GM19324 (cell line): ENCODE measurements around the gene CSH2.
"Not testable (repeated sequence)": the region's sequence is repeated elsewhere in the genome, so short reads cannot be mapped to it uniquely, and the experiment has no call there.

Source experiments
- ATAC-seq: cut with Tn5 transposase; IDR thresholded peaks from one replicate; pipeline ENCODE4 v1.9.1; 2021; ENCODE audit warnings: mild to moderate bottlenecking, moderate library complexity; ENCODE audit not compliant: unreplicated experiment, low FRiP score

CSH2 gene

DNA sequence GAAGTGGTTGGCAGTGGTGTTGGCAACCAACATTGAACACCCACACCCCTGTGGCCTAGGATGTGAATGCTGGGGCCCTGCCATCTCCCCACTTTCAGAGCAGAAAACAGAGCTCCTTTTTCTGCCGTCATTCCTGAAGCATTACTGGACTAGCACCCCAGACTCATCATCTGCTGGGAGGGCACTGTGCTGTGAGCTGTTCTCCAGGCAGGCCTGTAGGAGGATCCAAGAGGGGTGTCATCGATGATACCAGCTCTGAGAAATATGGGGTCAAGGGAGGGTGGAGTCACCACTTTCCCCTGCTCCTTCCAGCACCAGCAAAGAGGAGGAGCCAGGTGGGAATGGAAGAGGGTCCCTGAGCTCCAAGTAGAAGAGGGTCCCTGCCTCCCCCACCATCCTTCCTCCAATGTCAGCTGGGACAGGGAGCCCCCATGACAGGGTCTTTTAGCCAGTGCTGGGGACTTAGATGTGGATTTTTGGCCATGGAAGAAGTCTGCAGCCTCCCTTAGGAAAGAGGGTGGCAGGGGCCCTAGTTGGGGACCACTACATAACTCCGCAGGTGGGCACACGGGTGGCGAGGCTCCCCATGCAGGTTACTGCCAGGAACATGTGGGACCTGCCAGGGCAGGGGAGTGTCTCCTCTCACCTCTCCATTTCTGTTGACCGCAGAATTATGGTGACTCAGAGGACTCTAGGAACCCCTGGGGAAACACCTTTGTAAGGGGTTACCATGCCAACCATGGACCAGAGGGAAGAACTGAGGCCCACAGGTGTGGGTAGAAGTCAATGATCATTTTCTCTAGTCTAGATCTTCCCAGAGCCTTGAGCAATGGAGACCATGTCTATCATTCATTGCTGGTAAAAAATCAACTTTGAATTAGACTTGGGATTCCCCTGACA lies 25.7 kb upstream of the CSH2 start:
- not testable (repeated sequence) for ATAC-seq

GRCh38 chr17:63896524-63897354 lies 23.3 kb upstream of the CSH2 start, which contains the start of gene CSH1:
Gene CSH1, minus strand, starts transcription at chr17:63896574. Its CDS starts 63 bp downstream, at chr17:63896511.
- not testable (repeated sequence) for ATAC-seq

GRCh38 chr17:63894821-63895220 lies 21.3 kb upstream of the CSH2 start:
- not testable (repeated sequence) for ATAC-seq

DNA sequence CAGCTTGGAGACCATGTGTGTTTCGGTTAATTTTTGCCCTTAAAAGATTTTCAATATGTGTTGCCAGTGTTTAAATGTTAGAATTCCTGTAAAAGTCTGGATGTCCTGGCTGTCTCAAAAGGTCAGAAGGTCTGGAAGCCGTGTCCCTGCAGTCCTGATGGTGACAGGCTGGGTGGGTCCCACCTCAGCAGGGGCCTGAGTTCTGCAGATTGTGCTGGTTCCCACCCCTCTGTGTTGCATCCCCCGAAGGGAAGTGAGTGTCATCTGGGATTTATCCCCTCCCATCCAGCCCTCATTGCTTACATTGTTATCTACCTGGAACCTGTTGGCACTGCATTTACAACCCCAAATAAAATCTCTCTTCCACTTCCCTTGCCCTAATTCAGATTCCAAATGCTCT lies 20.5 kb upstream of the CSH2 start:
- not testable (repeated sequence) for ATAC-seq

DNA sequence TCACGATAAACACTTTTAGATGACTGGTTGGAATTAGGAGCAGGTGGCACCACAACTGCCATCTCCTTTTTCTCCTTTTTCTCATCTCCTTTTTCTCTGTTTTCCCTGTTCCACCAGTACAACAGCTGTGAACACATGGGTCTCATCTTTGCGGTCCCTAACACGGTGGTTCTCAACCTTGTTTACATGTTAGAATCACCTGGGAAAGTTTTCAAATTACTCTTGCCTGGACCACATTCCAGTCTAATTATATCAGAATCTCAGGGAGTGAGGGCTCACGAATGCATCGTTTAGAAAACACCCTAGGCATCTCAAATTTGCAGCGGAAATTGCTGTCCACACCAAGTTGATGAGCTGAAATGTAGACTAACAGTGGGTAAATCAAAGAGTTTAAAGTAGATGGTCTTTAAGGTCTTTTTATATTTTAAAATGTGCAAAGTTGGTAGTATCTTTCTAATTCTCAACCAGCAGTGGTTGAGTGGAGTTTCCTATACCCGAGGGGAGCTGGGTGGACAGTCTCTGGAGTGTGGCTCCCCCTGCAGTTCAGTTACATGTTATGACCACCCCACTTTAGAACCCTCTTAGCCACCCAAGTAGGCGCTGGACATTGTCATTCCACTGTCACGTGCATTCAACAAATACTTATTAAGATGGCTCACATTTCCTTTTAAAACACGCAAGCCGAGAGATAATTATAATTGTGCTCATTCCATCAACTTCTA lies 19.0 kb upstream of the CSH2 start:
- not testable (repeated sequence) for ATAC-seq

- not testable (repeated sequence) for ATAC-seq
These were observed 15.8 kb upstream of the CSH2 start for GRCh38 chr17:63889026-63889848.

- not testable (repeated sequence) for ATAC-seq
These were observed 11.6 kb upstream of the CSH2 start for GRCh38 chr17:63885119-63885518.

DNA sequence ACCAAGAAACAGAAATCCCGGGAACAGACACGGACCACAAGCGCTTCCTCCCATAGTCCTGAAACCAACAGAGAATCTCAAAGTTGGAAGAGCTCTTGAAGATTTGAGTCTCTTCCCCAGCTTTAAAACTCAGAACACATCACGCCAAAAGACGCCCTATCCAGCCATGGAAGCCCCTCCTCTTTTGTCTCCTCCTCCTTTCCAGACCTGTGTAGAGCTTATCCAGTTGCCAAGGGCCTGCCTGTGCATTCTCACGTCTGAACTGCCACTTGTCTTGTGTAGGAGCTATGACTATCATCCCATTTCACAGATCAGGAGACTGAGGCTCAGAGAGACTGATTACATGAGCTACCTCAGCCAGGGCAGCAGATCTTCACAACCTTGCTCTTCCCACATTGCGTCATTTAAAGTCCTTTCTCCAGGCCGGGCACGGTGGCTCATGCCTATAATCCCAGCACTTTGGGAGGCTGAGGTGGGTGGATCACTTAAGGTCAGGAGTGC lies 9.2 kb upstream of the CSH2 start:
- not testable (repeated sequence) for ATAC-seq

DNA sequence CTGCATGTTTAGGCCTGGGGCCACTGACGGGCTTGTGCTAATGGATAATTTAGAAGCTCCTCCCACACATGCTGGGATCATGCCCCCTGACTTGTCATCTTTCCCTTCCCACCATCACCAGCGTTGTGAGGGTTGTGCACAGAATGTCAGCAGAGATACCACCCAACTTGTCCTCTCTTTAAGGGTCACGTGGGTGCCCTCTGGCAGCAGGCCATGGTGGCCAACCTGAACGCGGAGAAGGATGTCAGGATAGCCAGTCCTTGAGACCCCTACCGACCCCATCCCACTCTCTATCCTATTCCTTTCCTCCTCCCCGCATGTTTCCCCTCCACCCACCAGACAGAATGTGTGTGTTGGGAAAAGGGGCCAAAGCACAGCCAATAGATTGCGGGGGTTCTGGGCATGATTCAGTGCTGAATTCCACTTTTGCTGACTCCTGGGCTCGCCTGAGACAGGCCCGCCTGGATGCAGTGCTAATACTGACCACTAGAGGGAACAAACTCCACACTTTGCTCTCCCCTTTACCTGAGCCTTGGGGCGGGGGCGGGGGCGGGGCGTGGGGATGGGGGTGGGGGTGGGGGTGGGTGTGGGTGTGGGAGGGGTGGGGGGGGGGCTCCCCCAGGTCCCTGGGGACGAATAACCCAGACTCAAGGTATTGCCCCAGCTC lies 8.6 kb upstream of the CSH2 start, which contains the start of gene GH2:
TSS of gene GH2 (minus strand) at position 10 of the 667 bp plus-strand sequence. CDS start 143 bp downstream, outside the sequence.
- no peak for ATAC-seq

- ATAC-seq: not testable (repeated sequence)
These were observed 7.9 kb upstream of the CSH2 start for GRCh38 chr17:63881337-63881736.

DNA sequence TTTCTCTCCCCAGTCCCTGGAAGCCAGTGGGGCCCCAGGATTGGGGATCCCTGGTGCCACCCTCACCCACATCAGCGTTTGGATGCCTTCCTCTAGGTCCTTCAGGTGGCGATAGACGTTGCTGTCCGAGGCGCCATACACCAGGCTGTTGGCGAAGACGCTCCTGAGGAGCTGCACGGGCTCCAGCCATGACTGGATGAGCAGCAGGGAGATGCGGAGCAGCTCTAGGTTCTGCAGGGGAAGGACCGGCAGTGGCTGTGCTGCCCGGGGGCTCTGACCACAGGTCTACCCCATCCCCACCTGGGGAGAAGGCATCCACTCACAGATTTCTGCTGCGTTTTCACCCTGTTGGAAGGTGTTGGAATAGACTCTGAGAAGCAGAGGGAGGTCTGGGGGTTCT lies 7.2 kb upstream of the CSH2 start:
- no peak for ATAC-seq

GRCh38 chr17:63878413-63878812 lies 4.9 kb upstream of the CSH2 start:
- ATAC-seq: not testable (repeated sequence)

- ATAC-seq: not testable (repeated sequence)
These were observed 1.2 kb upstream of the CSH2 start for GRCh38 chr17:63874693-63875092.

DNA sequence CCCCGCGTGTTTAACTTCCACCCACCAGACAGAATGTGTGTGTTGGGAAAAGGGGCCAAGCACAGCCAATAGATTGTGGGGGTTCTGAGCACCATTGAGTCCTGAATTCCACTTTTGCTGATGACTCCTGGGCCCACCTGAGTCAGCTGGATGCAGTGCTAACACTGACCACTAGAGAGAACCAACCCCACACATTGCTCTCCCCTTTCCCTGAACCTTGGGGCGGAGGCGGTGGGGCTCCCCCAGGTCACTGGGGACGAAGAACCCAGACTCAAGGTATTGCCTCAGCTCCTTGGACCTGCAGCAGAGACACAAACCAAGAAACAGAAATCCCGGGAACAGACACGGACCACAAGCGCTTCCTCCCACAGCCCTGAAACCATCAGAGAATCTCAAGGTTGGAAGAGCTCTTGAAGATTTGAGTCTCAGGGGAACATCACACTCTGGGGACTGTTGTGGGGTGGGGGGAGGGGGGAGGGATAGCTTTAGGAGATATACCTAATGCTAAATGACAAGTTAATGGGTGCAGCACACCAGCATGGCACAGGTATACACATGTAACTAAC lies 667 bp upstream of the CSH2 start:
- ATAC-seq: not testable (repeated sequence)

GRCh38 chr17:63871646-63872365 lies 1.7 kb downstream of the CSH2 start:
- not testable (repeated sequence) for ATAC-seq

GRCh38 chr17:63870292-63870665 lies 3.2 kb downstream of the CSH2 start:
- ATAC-seq: not testable (repeated sequence)

DNA sequence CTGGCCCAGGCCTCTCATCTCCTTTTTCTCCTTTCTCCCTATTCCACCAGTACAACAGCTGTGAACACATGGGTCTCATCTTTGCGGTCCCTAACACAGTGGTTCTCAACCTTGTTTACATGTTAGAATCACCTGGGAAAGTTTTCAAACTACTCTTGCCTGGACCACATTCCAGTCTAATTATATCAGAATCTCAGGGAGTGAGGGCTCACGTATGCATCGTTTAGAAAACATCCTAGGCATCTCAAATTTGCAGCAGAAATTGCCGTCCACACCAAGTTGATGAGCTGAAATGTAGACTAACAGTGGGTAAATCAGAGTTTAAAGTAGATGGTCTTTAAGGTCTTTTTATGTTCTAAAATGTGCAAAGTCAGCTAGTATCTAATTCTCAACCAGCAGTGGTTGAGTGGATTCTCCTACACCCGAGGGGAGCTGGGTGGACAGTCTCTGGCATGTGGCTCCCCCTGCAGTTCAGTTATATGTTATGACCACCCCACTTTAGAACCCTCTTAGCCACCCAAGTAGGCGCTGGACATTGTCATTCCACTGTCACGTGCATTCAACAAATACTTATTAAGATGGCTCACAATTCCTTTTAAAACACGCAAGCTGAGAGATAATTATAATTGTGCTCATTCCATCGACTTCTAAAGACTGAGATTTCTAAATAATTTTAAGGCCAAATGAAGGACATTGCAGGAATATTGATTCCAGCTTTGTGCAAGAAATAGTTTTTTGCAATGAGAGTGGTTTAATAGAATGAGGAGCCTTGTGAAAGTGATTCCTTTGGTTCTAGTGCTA lies 3.8 kb downstream of the CSH2 start:
- not testable (repeated sequence) for ATAC-seq
